ENCODE measurements around the gene CAMTA1.

CAMTA1 gene

DNA sequence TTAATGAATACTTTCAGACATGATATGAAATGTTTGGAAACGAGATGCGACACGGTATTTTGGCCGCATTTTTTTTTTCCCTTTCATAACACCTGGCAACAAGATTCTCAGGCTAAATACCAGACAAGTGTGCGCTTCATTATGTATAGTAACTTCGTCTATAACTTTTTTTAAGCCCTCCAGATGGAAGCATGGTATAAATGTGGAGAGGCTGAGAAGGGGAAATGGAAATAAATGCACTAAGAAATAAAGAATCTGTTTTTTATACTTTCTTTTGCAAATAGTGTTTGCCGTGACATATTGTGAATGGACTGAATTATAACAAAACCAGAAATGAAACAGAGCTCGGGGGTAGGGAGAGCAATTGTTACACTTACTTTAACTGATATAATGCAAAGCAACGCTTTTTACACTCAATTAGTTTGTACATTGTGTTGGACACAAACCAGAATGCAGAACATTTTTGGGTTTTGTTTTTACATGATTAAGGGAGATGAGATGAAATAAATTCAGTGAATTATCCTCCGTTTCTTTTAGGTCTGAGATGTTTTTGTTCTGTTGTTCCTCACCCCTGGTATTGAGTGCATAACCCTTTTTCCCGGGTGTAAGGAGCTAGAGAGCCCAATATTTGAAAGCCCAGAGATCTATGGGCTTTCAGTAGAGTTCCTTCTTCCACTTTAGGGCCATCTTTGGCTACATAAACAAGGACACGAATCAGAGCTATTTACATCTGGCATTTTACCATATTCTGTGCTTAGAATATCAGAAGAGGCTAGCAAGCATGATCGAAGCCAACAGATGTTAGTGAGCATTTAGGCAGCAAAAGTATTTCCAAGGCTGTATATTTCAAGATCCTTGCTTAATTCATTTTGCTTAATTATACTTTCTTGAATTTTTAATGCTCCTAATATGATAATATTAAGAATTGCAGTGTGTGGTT, 478.0 kb downstream of the CAMTA1 start:
- in situ Hi-C loops (cut with MboI; ENCODE audit: low sequenced_read_pairs): no loop called here

DNA sequence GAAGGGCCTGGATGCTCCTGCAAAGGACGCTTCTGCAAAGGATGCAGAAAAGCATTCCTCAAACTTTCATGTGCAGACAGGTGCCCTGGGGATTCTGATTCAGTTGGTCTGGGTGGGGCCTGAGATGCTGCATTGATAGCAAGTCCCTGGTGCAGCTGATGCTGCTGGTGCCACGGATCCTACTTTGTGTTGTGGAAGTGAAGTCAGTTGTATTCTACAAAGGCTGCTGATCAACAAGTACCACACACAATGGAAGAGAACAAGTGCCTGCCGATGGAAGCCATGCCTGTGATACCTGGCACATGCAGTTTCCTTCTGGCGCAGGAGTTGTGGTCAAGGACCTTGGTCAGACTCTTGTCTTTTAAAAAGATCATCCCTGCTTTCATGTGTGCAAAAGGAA, 478.8 kb downstream of the CAMTA1 start:
- in situ Hi-C loops (cut with MboI; ENCODE audit: low sequenced_read_pairs): no loop called here

DNA sequence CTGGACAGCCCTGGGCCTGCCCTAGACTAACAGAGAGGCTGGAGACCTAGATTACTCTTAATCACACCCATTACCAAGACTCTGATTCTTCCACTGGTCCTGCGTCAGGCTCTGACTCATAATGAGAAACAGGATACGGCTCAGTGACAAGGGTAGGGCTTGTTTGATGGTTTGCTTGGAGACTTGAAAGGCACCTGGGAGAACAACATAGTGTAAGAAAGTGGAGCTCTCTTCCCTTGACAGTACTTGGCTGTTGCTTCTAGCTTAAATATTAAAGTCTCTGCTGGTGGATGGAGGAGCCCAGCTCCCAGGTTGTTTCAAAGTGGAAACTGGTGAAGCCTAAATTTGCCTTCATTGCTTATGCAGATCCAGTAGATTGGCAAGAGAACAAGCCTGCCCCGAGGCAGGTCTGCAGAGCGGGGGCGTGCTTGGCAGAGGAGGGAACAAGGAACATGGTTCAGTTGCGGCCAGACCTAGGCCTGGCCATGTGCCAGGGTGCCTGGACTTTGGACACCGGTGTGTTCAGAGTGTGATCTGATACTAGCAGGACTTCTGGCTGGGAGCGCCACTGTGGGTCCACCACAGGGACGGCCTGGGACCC, 480.6 kb downstream of the CAMTA1 start:
- in situ Hi-C loops (cut with MboI; ENCODE audit: low sequenced_read_pairs): no loop called here

DNA sequence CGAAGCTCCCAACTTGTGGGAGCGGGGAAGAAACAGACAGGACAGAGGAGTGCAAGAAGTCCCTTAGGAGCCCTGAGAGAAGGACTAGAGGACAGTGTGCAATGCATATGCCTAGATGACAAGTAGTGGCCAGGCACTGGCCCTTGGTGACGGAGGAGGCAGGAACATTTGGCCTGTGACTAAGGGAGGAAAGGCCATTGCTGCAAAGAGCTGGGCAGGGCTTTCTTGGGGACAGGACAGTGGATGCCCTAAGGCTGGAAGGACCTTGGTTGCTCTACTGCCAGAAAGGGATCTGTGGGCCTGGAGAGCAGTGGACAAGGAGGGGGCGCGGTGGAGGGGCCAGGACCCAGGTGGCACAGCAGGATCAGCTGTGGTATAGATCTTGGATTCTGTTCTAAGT, 481.3 kb downstream of the CAMTA1 start:
- in situ Hi-C loops (cut with MboI; ENCODE audit: low sequenced_read_pairs): no loop called here

DNA sequence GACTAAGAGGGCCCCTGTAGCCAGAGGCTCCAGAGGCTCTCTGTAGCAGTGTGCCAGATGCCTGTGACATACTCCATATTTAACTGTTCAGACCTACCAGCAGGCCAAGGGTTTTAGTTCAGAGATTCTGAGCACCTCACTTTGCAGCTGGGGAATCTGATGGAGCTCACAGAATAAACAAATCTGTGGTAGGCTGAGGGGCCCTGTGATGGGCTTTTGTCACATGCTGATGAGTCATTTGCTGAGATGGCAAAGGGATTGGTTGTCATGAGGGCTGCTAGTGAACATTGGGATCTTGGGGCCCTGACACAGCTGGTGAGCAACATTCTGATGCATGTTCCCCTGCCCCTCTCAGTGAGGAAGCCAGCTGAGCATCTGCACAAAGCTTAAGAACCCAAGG, 482.2 kb downstream of the CAMTA1 start:
- in situ Hi-C loops (cut with MboI; ENCODE audit: low sequenced_read_pairs): no loop called here

DNA sequence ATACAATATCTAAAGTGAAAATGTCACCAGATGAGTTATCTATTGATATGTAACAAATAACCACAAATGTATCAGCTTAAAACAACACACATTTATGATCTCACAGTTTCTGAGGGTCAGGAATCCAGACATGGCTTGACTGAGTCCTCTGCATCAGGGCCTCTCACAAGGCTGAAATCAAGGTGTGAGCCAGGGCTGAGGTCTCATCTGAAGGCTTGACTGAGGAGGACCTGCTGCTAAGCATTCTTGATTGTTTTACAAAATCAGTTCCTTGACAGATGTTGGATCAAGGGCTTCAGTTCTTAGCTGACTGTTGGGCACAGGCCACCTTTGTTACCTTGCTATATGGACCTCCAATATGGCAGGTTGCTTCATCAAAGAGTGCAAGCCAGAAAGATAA, 483.7 kb downstream of the CAMTA1 start:
- in situ Hi-C loops (cut with MboI; ENCODE audit: low sequenced_read_pairs): no loop called here

DNA sequence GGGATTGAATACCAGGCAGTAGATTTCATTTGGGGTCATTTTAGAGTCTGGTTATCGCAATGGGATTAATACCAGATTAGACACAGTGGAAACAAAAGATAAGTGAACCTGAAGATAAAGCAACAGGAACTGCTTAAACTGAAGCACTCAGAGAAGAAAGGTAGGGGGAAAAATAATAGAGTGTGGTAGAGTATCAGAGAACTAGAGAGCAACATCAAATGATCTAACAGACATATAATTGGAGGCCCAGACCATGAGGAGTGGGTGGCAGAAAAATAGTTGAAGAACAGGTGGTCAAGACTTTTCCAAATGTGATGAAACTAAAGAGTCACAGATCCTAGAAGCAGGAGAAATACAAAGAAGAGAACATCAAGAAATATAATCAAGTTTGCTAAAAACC, 484.3 kb downstream of the CAMTA1 start:
- in situ Hi-C loops (cut with MboI; ENCODE audit: low sequenced_read_pairs): no loop called here

DNA sequence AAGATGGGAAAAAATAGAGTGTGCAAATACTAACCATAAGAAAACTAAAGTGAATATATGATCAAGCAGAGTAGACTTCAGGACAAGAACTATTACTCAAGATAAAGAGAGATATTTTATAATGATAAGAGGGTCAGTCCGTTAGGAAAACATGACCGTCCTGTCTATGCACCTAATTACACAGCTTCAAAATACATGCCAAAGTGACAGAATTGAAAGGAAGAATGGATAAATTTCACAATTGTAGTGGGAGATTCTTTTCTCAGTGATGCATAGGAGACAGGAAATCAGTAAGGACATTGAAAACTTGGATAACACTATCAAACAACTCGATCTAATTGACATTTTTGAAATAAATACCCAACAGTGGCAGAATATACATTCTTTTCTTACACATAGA, 489.0 kb downstream of the CAMTA1 start:
- in situ Hi-C loops (cut with MboI; ENCODE audit: low sequenced_read_pairs): no loop called here

DNA sequence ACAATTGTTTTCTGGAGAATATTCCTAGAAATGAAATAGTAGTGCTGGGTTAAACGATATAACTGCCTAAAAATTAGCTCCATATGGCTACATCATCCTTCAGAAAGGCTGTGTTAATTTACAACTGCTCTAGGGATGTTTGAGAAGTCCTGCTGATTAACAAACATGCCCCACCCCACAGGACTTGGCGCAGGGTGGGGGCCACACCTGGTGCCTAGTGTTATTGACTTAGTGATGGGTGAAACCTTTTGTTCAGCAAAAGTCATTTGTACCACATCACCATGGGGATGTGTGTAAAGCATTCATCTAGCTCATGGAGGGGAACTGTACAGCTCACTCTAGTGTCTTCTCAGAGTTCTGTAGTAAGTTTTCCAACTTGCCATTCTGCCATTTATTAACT, 492.8 kb downstream of the CAMTA1 start:
- in situ Hi-C loops (cut with MboI; ENCODE audit: low sequenced_read_pairs): no loop called here

DNA sequence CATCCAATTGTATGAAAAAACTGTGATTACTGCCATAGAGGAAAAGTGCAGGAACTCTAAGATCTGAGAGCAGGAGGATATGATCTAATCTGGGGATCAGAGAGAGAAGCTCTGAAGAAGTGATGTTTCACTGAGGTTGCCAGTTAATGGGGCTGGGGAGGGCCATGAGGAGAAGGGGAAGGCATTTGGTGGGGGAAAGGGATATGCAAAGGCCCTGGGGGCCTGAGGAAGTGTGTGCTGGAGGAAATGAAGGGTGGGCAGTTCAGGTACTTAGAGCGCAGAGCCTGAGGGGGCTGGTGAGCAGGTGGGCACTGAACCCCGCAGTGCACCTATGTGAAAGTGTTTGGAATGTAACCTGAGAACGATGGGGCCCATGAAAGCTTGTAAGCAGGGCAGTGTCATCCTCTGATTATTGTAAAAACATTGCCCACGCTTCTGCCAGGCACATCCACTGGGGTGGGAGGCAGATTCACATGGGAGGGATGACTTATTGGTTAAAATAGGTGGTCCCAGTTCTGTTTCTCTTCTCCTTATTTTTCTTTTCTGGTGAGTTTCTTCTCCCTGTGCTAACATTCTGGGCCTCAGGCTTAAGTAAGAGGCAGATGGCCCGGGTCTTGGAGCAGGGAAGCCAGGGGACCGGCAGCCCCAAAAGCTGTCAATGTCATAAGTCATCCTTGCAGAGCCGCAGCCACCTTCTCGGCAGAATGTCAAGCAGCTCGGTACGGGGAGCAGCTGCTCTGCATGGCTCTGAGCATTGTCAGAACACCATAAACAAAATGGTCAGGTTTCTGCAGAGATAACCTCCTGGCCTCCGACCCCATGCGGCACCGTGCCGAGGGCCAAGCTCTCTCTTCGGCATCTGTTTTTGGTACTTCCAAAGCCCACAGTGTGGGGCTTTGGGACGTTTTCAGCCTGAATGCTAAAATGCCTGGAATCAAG, 493.8 kb downstream of the CAMTA1 start:
- in situ Hi-C loops (cut with MboI; ENCODE audit: low sequenced_read_pairs): no loop called here

DNA sequence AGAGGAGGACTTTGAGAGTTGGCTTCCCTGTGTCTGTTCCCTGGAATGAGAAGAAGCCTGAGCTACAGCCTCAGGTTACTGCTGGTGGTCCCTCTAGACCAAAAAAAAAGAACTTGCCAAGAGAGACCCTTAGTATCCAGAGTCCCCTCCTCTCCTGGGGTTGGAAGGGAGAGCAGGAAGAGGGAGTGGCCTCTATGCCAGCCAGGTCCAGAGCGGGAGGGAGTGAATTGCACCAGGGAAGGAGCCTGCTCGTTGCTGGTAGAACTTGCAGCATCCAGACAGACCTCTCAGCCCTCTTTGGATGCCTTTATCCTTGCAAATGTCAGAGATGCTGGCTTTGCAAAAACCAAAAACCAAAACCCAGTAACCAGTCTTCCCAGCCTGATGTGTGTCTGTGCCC, 494.5 kb downstream of the CAMTA1 start:
- in situ Hi-C loops (cut with MboI; ENCODE audit: low sequenced_read_pairs): no loop called here

DNA sequence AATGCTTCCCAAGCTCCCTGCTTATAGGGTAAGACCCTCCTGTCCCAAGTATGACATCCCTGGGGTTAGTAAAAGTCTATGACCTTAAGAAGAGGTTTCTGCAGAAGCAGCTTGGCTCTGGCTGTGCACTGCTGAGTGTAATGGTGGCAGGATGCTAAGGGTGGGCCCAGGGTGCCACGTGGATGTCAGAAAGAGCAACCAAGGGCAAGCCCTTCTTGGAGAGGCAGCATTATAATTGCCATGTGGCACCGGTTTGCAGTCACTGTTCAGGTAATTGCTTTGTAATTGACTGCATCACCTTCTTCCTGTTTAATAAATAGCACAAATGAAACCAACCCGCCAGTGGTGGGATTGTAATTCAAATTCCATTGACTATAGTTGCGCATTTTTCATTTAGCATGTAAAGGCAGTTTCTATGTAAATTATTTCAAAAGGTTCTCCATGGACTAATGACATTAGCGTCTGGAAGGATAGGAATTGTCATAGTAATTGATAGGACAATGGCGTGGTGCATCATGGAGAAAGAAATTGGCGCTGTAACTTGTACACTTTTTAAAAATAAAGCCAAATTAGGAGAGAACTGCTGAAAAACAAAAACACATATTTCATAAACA, 495.2 kb downstream of the CAMTA1 start:
- in situ Hi-C loops (cut with MboI; ENCODE audit: low sequenced_read_pairs): no loop called here

DNA sequence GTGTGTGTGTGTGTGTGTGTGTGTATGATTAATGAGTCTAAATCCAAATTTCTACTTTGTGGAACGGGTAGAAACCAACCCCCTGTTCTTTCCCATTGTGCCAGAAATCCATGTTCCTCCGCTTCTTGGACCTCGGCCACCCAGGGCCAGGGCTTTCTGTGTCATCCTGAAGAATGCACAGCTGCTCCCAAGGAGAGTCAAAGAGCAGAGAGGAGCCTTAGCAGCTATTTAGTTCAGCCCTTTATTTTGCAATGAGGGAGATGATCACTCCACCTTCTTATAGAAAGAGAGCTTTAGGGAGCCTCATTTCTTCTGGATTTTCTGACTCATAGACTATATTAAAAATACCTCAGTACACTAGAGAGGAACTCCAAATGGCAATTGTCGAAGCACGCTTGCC, 496.6 kb downstream of the CAMTA1 start:
- in situ Hi-C loops (cut with MboI; ENCODE audit: low sequenced_read_pairs): no loop called here

DNA sequence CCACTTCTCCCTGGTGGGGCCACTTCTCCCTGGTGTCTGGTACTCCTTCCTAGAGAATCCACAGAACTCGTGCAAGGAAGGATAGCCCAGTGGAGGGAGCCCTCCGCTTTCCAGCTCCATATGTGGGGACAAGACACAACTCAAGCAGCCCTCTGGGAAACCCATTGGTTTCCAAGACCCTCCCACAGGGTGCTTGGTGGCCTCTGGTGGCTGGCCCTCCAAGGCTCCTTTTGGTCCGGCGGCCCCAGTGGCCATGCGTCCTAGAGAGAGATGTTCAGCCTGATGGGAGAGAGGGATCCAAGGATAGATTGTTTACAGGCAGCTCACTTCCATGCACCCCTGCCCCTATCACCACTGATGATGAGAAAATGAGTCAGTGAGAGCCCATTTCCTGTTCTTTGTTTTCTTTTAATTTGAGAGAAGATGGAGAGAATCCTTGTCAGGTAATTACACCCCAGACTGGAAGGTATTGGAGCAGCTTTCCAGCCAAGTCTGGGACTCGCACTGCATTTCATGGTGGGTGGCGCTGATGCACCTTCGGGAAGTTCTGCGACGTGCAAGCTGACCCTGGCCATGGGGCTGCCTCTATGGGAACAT, 499.7 kb downstream of the CAMTA1 start:
- in situ Hi-C loops (cut with MboI; ENCODE audit: low sequenced_read_pairs): no loop called here

DNA sequence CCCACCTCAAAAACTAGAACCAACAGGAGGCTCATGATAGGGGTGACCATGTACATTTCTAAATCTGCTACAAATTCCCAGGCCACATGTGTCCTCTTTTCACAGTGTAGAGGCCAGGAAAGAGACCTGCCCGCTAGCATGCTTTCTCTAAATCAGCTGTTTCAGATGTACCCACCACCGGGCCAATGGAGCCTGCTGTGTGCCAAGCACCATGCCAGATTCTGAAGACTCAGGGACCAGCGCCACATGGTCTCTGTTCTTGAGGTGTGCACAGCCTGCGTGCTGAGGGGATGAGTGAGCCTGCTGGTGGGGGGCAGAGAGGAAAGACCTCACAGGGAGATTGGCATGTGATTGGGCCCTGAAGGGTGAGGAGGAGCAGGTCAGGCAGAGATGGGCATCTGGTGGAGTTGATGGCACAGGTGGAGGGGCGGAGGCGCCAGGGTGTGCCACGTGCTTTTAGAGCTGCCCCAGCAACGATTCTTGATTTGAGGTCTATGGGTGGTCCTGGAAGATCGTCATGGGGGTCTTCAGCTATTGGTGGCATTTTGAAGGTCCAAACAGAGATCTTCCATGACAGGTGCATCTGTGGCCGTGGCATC, 500.7 kb downstream of the CAMTA1 start:
- in situ Hi-C loops (cut with MboI; ENCODE audit: low sequenced_read_pairs): no loop called here

DNA sequence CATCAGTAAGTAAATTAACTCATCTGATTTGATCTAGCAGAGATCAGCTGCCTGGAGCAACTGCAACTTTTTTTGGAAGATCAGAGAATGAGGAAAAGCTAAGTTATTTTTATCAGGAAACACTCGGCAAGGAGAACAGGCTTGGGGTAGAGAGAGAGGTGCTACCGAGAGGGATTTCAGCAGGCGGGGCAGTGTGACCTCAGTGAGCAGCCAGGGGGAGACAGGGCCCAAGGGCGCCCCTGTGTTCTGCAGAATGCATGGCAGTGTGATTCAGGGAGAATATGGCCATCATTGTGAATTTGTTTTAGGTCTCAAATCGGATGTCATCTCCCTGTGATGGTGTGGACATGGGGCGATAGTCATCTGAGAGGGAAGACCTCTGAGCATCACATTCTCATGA, 501.8 kb downstream of the CAMTA1 start:
- in situ Hi-C loops (cut with MboI; ENCODE audit: low sequenced_read_pairs): no loop called here

DNA sequence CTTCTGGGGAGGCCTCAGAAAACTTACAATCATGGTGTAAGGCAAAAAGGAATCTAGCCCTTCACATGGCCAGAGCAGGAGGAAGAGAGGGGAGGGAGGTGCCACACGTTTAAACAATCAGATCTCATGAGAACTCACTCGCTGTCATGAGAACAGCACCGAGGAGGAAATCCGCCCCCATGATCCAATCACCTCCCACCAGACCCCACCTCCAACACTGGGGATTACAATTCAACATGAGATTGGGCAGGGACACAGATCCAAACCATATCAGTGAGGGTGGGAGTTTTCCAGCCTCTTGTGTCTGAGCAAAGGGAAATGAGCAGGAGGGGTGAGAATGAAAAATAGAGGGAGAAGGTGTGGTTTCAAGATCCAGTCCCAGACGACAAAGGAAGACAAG, 503.7 kb downstream of the CAMTA1 start:
- in situ Hi-C loops (cut with MboI; ENCODE audit: low sequenced_read_pairs): no loop called here

DNA sequence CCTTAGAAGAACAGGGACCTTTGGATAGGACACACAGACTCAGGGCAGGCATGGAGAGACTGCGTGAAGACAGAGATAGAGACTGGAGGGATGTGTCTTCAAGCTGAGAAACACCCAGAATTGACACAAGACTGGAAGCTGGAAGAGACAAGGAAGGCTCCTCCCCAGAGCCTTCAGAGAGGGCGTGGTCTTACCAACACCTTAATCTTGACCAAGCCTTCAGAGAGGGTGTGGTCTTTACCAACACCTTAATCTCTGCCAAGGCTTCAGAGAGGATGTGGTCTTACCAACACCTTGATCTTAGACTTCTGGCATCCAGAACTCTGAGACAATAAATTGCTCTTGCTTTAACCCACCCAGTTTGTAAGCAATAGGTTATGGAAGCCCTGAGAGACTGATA, 504.4 kb downstream of the CAMTA1 start:
- in situ Hi-C loops (cut with MboI; ENCODE audit: low sequenced_read_pairs): no loop called here

DNA sequence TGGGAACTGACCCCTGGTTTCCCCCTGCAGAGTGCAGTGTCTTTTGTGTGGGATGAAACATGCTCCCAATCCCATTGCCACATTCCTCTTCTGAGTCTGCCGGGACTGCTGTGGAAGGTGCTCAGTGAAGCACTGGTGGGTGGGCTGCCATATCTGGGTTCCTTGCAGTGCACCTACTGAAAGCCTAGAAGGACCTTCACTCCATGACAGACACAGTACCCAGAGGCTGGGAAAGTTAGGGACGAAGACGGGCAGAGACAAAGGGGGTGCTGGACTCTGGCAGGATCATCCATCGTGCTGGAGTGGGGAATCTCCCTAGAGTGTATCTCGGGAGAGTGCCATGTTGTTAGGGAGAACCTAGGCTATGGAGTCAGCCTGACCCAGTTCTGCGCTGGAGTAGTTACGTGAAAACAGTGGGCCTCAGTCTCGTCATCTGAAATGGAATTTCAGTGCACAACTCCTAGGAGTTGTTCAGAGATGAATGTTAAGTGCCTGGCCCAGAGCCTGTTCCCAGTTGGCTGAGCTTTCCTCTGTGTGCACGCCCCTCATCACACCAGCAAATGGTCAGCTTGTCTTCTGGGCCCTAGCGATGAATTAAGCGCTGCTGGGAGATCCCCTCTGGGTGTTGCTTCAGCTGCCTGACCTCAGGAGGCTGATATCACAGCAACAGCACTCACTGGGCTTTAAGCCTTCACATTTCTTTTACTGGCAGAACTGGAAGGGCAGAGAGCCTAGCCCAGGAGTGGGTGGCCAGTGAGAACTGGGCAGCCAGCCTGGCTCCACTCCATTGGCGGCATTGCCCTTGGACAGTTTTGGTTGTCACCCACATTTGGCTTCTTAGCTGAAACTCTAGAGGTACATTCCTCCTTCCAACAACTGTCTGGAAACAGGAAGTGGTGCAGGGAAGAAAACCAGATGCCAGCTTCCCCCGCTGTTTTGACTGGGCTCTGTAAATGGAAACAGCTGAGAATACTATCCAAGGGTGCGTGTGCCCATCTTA, 506.0 kb downstream of the CAMTA1 start:
- in situ Hi-C loops (cut with MboI; ENCODE audit: low sequenced_read_pairs): no loop called here

Measured in HL-60/S4 treated with retinoic acid at 250 ng/mL for 4 days and 3 days (cell line).